A375 (cell line): Measurements from ENCODE around the gene CD207. TPM values are rescaled to one million over a fixed set of nuclear protein-coding genes. Genes with fewer than 3 reads are reported as not detected.

ENCODE experiments used
- small RNA-seq: library from RNA; depleted of rRNA; stranded (forward); fragments of <200 nt; gene quantifications from one replicate; pipeline ENCODE3, GENCODE V24; 2014
- total RNA-seq: library from RNA; depleted of rRNA; stranded (reverse); fragments of >200 nt; shearing (Covaris generic); gene quantifications from 2 replicates; pipeline ENCODE4 v1.2.3, GENCODE V29; 2014; rRNA removed

The CD207 gene
- 0.11 TPM in 1 of 2 replicates, not detected in the other for total RNA-seq

DNA sequence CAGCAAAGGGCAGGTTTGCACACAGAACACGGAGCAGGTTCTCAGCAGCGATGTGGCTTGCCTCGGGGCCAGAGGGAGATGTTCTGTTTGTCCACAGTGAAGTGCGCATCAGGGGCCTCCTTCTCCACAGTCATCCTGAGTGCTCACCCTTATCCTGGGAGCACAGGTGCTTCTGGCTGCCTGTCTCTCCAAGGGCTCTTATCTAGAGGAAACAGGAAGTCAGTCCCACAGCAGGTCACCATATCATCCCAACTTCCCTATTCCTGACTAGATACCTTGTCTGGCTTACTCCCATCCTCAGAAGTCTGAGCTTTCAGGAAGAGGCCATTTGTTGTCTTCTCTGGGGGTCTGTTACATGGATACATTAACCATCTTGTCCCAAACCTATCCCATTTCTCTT, at the start of gene CD207:
Gene CD207 (minus strand): TSS at position 174 of the 400 bp plus-strand sequence. CDS start 40 bp downstream, at position 134.

DNA sequence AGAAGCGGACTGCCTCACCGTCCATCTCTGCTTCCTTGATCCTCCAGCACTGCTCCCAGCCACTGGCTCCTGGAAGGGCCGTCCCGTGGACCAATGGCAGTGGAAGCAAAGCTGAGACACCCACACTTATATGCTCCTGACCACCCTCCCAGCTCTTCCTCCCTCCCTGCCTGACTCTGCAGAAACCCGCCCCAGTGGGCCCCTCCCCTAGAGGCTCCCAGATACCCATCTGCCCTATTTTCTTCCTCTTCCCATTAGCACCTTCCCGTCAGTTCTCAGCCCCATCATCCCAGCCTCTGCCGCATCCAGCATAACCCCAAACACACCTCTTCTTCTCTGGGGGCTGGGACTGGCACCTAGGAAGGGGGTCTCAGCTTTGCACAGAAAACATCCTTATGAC, 15.1 kb downstream of the CD207 start, which contains the start of gene CLEC4F:
Gene CLEC4F (minus strand): TSS at position 101 of the 400 bp plus-strand sequence. CDS start 76 bp downstream, at position 25.

DNA sequence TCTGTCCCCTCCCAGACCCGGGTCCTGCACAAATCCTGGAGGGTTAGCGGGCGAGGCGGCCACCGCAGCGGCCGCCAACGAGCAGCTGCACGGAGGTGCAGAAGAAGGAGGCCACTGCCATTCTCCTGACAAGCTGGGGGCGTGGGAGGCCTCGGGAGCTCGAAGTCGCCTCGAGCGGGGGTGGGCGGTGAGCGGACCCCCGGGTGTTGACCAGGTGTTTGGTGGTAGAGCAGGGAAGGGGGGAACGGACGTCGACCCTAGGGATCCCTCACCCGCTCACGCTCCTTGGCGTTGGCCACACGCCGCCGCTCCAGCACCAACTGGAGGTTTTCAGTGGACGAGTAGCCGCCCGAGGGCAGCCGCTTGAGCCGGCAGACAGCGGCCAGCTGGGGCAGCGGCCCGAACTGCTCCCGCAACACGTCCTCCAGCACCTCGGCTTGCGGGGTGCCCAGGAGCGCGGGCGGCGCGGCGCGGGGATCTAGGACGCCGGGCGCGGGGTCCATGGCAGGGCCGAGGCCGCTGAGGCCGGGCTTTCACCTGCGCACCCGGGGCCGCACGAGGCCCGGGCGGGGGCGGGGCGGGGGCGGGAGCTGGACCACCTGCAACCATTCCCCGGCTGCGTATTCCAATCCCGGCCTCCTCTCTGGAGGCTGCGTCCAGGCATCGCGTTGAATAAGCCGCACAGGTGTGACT, 45.3 kb downstream of the CD207 start, which contains the start of gene FIGLA:
Gene FIGLA (minus strand): TSS at position 508 of the 693 bp plus-strand sequence. CDS start 5 bp downstream, at position 503.

Small RNAs within 50 kb of the gene (small RNA-seq; reads per million reads assigned to genes)
- not detected for gene HMGN2P21

Other genes with a start within 250 kb of the CD207 start
- 11.0 and 20.1 TPM in 2 replicates for gene ADD2, start 67.6 kb downstream of the CD207 start, total RNA-seq
- gene FIGLA, start 45.2 kb downstream of the CD207 start, total RNA-seq: not detected in 2 replicates
- not detected in 2 replicates for gene CLEC4F, start 15.2 kb downstream of the CD207 start, total RNA-seq
- gene VAX2, start 64.8 kb upstream of the CD207 start, total RNA-seq: 5.8 and 7.5 TPM in 2 replicates
- gene ATP6V1B1, start 100.1 kb upstream of the CD207 start, total RNA-seq: 0.41 and 2.1 TPM in 2 replicates
- 0.05 TPM in 1 of 2 replicates, not detected in the other for gene ANKRD53, start 142.8 kb upstream of the CD207 start, total RNA-seq
- 21.5 and 26.9 TPM in 2 replicates for gene TEX261, start 159.1 kb upstream of the CD207 start, total RNA-seq
- gene NAGK, start 232.8 kb upstream of the CD207 start, total RNA-seq: 23.4 and 26.6 TPM in 2 replicates